Measurements from ENCODE around the gene TMEM63C.

TMEM63C gene

GRCh38 chr14:77221241-77221871 is 39.8 kb downstream of the TMEM63C start:
- H3K4me3 ChIP-seq (ENCODE audit: low read depth, low read length) = no peak overlapping the region
- H3K9me3 ChIP-seq (ENCODE audit: severe bottlenecking) = no peaks in the 10 kb centered on the region
- H3K27ac ChIP-seq = no peak overlapping the region
- DNase-seq = no peak
- TF ChIP-seq CTCF (IDR thresholded peaks at IDR 0.05; ENCODE audit: low read depth, low read length) = no peak
- no peaks in the 10 kb centered on the region for H3K36me3 ChIP-seq
- H3K27me3 ChIP-seq (ENCODE audit: insufficient read depth, low read depth, severe bottlenecking) = no peaks in the 10 kb centered on the region

GRCh38 chr14:77222546-77223225 is 41.1 kb downstream of the TMEM63C start:
- H3K36me3 ChIP-seq = no peaks in the 10 kb centered on the region
- no peaks in the 10 kb centered on the region for H3K27me3 ChIP-seq (ENCODE audit: insufficient read depth, low read depth, severe bottlenecking)
- H3K27ac ChIP-seq = no peak overlapping the region
- H3K4me3 ChIP-seq (ENCODE audit: low read depth, low read length) = no peak overlapping the region
- TF ChIP-seq CTCF (IDR thresholded peaks at IDR 0.05; ENCODE audit: low read depth, low read length) = no peak
- no peaks in the 10 kb centered on the region for H3K9me3 ChIP-seq (ENCODE audit: severe bottlenecking)
- DNase-seq = no peak

GRCh38 chr14:77224212-77224611 is 42.6 kb downstream of the TMEM63C start:
- Histone ChIP-seq H3K4me3 (ENCODE audit: low read depth, low read length) (no peak overlapping the region), H3K9me3 (ENCODE audit: severe bottlenecking) (no peaks in the 10 kb centered on the region), H3K27ac (no peak overlapping the region), H3K36me3 (no peaks in the 10 kb centered on the region), H3K27me3 (ENCODE audit: insufficient read depth, low read depth, severe bottlenecking) (no peaks in the 10 kb centered on the region)
- DNase-seq = no peak
- no peak for TF ChIP-seq CTCF (IDR thresholded peaks at IDR 0.05; ENCODE audit: low read depth, low read length)

- no peak for TF ChIP-seq CTCF (IDR thresholded peaks at IDR 0.05; ENCODE audit: low read depth, low read length)
- no peaks in the 10 kb centered on the region for H3K27me3 ChIP-seq (ENCODE audit: insufficient read depth, low read depth, severe bottlenecking)
- H3K27ac ChIP-seq = no peak overlapping the region
- no peaks in the 10 kb centered on the region for H3K9me3 ChIP-seq (ENCODE audit: severe bottlenecking)
- no peaks in the 10 kb centered on the region for H3K36me3 ChIP-seq
- no peak for DNase-seq
- H3K4me3 ChIP-seq (ENCODE audit: low read depth, low read length) = no peak overlapping the region
Measured at GRCh38 chr14:77225254-77225653, 43.7 kb downstream of the TMEM63C start.

GRCh38 chr14:77225892-77226557 is 44.4 kb downstream of the TMEM63C start:
- no peak for DNase-seq
- H3K27me3 ChIP-seq (ENCODE audit: insufficient read depth, low read depth, severe bottlenecking) = no peaks in the 10 kb centered on the region
- no peaks in the 10 kb centered on the region for H3K9me3 ChIP-seq (ENCODE audit: severe bottlenecking)
- TF ChIP-seq CTCF (IDR thresholded peaks at IDR 0.05; ENCODE audit: low read depth, low read length) = no peak
- no peaks in the 10 kb centered on the region for H3K36me3 ChIP-seq
- no peak overlapping the region for H3K4me3 ChIP-seq (ENCODE audit: low read depth, low read length)
- no peak overlapping the region for H3K27ac ChIP-seq
